NCI-H82 (cell line): ENCODE data around the gene VPS26C.

Experiments used
- DNase-seq: peaks from one replicate; lab custom pipeline; 2025; lab: John Stamatoyannopoulos, UW

VPS26C gene

GRCh38 chr21:37264808-37265207, 2.3 kb downstream of the VPS26C start:
- no peak for DNase-seq

- DNase-seq: peak; percentile 43
Observed at GRCh38 chr21:37263827-37264600, 3.1 kb downstream of the VPS26C start.

GRCh38 chr21:37259426-37259825, 7.7 kb downstream of the VPS26C start:
- no peak for DNase-seq

GRCh38 chr21:37257967-37258877, 8.9 kb downstream of the VPS26C start:
- no peak for DNase-seq

DNA sequence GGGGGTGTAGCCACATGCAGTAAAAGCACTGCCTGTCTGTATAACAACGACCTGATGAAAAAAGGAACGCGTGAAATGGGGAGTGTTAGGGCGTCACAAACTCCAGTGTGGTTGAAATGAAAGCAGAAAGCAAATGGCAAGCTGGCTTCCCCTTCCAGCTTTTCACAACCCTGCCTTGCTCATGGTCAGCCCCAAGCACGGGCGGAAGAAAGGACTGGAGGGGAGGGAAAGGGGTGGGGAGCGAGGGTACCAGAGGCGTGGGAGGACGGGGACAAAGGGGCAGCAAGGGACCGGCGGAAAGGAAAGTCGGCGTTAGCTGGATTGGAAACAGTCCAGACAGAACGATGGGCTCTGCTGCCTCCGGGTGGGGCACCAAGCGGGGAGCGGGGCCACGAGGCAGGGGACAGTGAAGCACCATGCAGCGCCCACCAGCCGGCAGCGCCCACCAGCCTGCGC, 9.6 kb downstream of the VPS26C start:
- DNase-seq: no peak

DNA sequence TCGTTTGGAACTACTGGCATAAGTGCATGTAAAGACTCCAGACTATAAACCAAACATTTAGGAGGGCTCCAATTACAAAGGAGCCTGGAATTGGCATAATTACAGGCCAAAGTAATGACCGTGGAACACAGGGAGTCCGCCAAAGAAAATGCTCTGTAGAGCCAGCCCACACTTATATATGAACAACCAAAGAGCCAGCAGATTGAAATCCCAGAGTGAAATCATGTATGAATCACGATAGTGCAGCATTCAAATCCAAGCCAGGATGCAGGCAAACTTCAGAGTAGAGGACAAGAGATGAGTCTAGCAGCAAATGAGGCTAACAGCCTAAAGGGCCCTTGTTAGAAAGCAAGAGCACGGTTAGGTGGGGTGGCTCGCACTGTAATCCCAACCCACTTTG, 13.1 kb downstream of the VPS26C start:
- DNase-seq: no peak

DNA sequence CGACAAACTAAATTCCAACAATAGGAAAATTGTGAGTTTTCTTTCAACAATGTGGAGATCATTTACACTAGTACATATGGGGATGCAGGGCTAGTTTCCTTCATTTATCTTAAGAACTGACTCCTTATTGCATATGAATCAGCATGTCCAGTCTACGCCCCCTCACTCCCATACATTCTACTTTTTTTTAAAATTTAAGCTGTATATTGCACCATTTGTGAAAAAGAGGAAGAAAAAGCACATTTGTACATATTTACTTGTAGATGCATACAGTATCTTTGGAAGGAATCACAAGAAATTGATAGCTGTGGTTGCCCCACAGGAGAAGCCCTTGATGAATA, 15.9 kb downstream of the VPS26C start:
- no peak for DNase-seq

DNA sequence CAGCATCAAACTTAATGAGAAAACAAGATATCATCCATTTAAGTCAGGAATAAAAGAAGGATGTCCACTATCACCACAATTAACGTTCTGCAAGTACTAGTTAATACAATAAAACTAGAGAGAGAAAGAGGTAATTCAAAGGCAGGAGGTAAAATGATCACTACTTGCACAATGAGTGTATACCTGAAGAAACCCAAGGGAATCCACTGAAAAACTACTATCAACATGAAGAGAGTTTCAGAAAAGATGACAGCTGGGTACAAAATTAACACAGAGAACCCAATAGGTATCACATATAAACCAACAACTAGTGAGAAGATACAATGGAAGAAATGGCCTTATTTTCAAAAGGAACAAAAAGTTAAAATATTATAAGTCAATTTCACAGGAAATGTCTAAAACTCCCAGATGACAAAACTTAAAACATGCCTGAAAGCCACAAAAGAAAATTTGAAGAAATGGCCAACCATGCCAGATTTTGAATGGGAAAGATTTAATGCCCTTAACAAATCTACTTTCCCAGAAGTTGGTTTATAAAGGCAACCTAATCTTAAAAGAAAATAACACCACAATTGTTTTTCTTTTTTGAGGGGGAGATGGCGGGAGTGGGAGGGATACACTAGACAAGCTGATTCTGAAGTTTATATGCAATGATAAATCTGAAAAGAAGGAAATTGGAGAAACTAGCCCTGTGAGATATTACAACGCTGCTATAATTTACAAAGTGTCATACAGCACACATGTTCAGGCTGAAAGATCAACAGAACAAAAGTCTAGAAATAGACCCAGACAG, 17.8 kb downstream of the VPS26C start:
- DNase-seq: no peak

GRCh38 chr21:37248298-37248697, 18.8 kb downstream of the VPS26C start:
- DNase-seq: no peak

- DNase-seq: no peak
Observed at GRCh38 chr21:37245151-37245550, 22.0 kb downstream of the VPS26C start.

DNA sequence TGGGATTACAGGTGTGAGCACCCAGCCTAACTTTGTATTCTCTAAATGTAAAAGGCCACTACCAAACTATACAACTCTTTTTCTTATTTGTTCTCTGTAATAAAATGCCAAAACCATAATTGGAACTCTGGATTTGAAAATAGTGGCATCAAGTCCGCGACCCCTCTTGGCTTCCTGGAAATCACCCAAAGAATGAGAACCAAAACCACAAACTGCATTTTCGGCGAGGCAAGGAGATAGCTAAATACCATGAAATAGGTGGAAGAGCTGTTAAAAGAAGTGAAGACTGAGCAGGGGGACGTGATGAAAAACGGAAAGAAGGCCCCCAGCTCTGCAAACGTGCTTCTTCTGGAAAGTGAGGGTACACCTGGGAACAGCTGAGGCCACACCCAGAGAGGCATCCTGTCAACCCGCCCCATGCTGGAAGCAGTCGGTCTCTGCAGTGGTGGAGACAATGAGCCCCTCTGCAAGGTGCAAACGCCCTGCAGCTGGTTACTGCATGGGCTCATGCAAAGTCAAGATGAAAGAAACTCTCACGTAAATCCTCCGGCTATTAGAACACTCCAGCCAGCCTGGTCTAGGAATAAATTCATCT, 22.5 kb downstream of the VPS26C start:
- DNase-seq: no peak

DNA sequence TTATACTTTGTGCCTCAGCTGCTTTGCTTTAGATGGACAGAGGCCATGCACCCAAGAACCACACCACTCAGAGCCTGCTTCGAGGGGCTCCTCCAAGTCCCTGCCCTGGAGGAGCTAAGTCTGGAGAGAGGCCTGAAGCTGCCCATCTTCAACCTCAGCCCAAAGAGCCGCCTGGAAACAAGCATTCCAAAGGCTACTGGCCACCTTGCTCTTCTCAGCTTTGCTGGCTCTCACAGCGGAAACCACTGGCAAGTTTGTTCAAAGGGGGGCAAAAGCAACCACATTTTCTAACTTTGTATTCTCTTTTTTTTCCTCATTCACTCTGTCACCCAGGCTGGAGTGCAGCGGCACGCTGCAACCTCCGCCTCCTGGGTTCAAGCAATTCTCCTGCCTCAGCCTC, 23.2 kb downstream of the VPS26C start:
- no peak for DNase-seq

- no peak for DNase-seq
Observed at GRCh38 chr21:37241426-37241825, 25.7 kb downstream of the VPS26C start.

GRCh38 chr21:37240978-37241377, 26.2 kb downstream of the VPS26C start:
- no peak for DNase-seq

GRCh38 chr21:37237764-37238163, 29.4 kb downstream of the VPS26C start:
- no peak for DNase-seq

- DNase-seq: no peak
Observed at GRCh38 chr21:37237346-37237745, 29.8 kb downstream of the VPS26C start.

GRCh38 chr21:37233551-37234146, 33.5 kb downstream of the VPS26C start:
- no peak for DNase-seq

DNA sequence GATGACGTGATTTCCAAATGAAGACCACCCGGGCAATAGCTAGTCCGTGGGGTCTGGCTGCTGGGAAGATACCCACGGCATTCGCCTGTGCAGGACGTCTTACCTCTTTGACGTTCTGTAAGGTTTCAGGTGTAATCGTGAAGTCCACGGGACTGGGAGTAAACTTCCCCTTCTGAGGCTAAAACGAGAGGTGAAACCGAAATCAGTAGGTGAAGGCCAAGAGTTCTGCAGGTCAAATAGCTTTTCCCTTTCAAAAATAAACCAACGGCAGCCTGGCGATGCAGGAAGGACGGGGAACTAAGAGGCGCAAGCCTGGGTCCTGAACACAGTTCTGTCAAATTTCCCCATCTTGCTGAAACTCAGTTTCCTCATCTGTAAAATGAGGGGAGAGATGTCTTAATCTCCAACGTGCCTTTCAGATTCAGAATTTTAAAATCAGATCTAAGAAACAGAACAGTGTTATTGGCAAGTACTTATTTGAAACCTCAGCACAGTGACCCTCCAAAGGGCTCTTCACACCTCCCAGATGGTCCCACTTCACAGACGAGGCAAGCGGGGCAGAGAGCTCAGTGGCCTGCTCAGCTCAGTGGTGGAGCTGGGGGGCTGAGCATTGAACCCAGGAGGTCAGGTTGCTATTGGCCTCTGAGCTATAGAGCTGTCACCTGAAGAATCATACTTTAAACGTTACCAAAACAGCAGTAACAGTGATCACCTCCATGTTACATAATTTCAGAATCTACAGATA, 34.7 kb downstream of the VPS26C start:
- no peak for DNase-seq

DNA sequence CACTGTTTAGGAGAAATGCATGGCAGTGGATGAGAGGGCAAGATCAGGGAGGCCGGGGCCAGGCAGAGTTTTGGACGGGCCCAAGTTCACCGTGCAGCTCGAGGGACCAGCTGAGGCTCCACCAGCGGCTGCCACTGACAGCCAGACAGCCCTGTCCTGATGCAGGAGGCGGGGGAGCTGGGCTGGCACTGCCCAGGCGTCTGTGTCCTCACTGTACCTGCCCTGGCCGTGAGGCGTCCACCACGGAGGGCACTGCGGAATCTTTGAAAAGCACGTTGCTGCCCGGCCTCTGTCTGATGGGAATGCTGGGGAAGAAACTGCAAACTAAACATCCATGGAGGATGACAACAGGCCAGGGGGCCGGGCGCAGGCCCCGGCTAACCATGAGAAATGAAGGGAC, 35.5 kb downstream of the VPS26C start:
- no peak for DNase-seq

DNA sequence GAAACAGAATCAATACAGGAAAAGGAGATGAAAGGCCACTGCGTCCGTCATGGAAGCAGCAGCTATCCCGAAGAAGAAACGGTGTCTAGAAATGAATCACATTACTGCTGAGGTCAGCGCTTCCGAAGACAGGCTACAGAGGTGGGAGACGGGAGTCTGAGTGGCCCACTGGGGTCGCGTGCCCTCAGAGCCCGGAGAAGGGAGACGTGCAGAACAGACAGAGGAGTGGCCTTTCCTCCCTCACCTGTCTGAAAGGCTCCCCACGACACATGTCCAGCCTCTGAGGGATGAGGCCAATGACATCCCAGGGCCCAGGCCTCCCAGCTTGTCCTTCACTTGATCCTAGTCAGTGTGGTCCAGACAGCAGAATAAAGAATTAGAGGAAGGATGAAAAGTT, 35.9 kb downstream of the VPS26C start:
- no peak for DNase-seq
